Activated T-helper 17 cell treated with anti-CD3 and anti-CD28 coated beads, Interleukin-2, amount 50 U/mL, for 72 hours (primary cell): ENCODE results near the gene FOS. TPM values are rescaled to one million over a fixed set of nuclear protein-coding genes. Genes with fewer than 3 reads are reported as not detected.
A peak's percentile ranks its signal among the peaks of the same experiment; 100 is the strongest.
"Not testable (repeated sequence)": the region's sequence is repeated elsewhere in the genome, so short reads cannot be mapped to it uniquely, and the experiment has no call there.

Source experiments
- ATAC-seq: fragments of 150-1000 bp; cut with Tn5 transposase; replicated peaks from 2 replicates; pipeline ENCODE4 v1.10.0; 2021; ENCODE audit warnings: mild to moderate bottlenecking, moderate library complexity
- H3K27ac Mint-ChIP-seq: one replicate; pipeline ENCODE4 v1.8.0; 2022; ENCODE audit warnings: mixed read lengths
- H3K27me3 Mint-ChIP-seq: one replicate; pipeline ENCODE4 v1.8.0; 2022; ENCODE audit warnings: mixed read lengths
- H3K36me3 Mint-ChIP-seq: one replicate; pipeline ENCODE4 v1.8.0; 2022; ENCODE audit warnings: low read depth, mild to moderate bottlenecking, mixed read lengths
- H3K4me1 Mint-ChIP-seq: one replicate; pipeline ENCODE4 v1.8.0; 2022; ENCODE audit warnings: mixed read lengths
- H3K4me3 Mint-ChIP-seq: one replicate; pipeline ENCODE4 v1.8.0; 2022; ENCODE audit warnings: mild to moderate bottlenecking, mixed read lengths
- H3K9me3 Mint-ChIP-seq: one replicate; pipeline ENCODE4 v1.8.0; 2022; ENCODE audit warnings: mixed read lengths
- total RNA-seq, 2 donors: library from RNA; stranded (reverse); gene quantifications; one replicate each; pipeline ENCODE4 v1.2.3, GENCODE V29; 2022

FOS gene
- total RNA-seq, 2 donors from 2014 or later = 31.7 to 86.3 TPM

DNA sequence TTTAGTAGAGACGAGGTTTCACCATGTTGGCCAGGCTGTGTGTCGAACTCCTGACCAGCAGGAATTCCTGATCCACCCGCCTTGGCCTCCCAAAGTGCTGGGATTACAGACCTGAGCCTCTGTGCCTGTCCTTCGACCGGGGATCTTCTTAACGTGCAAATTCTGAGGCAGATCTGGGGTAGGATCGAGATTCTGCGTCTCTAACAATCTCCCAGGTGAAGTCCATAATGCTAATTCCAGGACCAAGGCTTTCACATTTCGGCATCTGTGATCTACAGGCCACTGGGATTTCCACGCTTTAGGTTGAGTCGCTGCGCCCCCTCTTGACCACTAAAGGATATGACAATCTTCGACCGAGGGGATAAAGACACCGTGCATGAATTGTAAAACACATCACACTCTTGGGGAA, 24.8 kb downstream of the FOS start:
- ATAC-seq = peak; percentile 57
- H3K9me3 Mint-ChIP-seq = no peaks in the 10 kb centered on the region

DNA sequence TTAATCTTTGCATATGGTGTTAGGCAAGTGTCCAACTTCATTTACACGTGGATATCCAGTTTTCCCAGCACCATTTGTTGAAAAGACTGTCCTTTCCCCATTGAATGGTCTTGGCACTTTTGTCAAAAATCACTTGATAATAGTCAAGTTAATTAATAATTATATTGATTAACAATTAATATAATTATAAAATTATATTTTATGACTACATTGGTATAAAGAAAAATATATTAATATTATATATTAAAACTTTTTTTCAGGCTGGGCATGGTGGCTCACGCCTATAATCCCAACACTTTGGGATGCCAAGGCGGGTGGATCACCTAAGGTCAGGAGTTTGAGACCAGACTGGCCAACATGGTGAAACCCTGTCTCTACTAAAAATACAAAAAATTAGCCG, 27.8 kb downstream of the FOS start:
- H3K27me3 Mint-ChIP-seq, H3K9me3 Mint-ChIP-seq, H3K36me3 Mint-ChIP-seq, ATAC-seq, H3K4me3 Mint-ChIP-seq, H3K27ac Mint-ChIP-seq: not testable (repeated sequence)
- H3K4me1 Mint-ChIP-seq = peaks cover 19% of the 10 kb centered on the region

More for the DNA sequence above, 24.8 kb downstream of the FOS start:
- Mint-ChIP-seq H3K27ac (no peak overlapping the region), H3K4me1 (peaks cover 26% of the 10 kb centered on the region), H3K4me3 (peak overlapping the region; percentile 30), H3K27me3 (no peaks in the 10 kb centered on the region), H3K36me3 (no peaks in the 10 kb centered on the region)

DNA sequence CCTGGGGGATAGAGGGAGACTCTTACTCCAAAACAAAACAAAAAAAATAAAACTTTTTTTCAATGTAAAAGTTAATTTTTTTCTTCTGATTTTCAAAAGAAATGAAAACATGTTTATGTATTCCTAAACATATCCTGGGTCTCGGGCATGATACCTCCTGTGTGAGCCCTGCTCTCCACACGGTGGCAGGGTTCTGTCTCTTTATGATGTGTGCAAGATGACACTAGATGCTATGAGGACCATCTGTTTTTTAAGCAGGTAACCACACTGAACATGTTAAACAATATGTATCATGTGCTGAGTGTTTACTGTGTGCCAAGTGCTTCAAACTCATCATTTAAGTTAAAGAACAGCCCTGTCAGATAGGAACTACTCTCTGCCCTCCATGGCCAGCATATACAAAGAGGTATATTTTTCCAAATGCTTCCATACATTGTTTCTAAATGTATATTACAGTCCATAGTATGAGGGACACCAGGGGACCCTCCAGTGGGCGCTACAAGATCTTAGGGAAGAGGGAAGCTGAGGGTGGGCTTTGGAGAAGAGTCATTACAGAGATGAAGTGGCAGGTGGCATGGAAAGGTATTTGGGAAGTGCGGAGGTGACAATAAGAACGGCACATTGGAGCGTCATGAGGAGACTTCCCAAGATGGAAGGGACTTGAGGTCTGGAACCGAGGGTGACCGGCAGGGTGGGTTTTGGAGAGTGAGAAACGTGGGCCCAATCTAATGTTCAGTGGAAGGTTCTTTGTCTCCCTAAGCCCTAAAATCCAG, 28.5 kb downstream of the FOS start:
- no peaks in the 10 kb centered on the region for H3K27me3 Mint-ChIP-seq
- H3K36me3 Mint-ChIP-seq = no peaks in the 10 kb centered on the region
- peak; percentile 43 for ATAC-seq
- peaks cover 12% of the 10 kb centered on the region for H3K4me1 Mint-ChIP-seq
- H3K4me3 Mint-ChIP-seq = no peak overlapping the region
- no peak overlapping the region for H3K27ac Mint-ChIP-seq
- no peaks in the 10 kb centered on the region for H3K9me3 Mint-ChIP-seq

DNA sequence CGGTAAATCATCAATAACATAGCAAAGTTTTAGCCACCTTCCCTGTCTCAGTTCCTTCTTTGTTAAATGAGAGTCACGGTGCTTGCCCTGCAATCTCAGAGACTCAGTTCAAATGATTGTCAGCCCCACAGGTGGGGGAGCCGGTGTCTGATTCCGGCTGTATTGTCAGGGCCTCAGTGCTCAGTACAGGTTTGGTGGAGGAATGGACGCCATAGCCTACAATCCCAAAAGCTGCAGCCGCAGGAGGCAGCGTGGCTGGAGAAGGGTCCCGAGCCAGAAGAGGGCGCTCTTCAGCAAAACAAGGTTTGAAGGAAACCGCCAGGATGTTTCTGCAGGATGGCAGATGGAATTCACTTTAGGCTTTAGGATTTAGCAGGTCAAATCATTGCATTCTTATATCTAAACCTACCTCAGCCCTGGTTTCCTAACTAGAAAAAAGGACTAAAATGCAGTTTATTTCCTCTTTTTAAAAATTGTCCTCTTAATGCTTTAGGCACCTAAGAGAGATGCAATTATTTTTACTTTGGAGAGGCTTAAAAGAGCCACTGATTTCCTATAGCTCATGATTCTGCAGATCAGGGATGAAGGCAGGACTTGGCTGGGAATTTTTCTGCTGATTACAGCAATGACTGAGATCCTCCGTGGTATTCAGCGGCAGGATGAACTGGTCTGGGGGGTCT, 29.2 kb downstream of the FOS start:
- H3K27ac Mint-ChIP-seq = no peak overlapping the region
- H3K4me1 Mint-ChIP-seq = peaks cover 11% of the 10 kb centered on the region
- H3K4me3 Mint-ChIP-seq = no peak overlapping the region
- ATAC-seq = peak; percentile 83
- H3K36me3 Mint-ChIP-seq = no peaks in the 10 kb centered on the region
- no peaks in the 10 kb centered on the region for H3K9me3 Mint-ChIP-seq
- no peaks in the 10 kb centered on the region for H3K27me3 Mint-ChIP-seq

DNA sequence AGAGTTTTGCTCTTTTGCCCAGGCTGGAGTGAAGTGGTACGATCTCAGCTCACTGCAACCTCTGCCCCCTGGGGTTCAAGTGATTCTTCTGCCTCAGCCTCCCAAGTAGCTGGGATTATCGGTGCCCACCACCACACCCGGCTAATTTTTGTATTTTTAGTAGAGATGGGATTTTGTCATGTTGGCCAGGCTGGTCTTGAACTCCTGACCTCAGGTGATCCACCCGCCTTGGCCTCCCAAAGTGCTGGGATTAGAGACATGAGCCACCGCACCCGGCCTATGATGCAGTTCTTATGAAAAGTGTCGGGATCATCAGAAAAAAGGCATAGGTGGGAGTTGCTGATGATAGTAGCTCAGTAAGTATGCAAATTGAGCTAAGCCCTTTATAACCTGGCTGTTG, 30.4 kb downstream of the FOS start:
- not testable (repeated sequence) for ATAC-seq, H3K36me3 Mint-ChIP-seq, H3K9me3 Mint-ChIP-seq, H3K27me3 Mint-ChIP-seq, H3K4me1 Mint-ChIP-seq, H3K27ac Mint-ChIP-seq, H3K4me3 Mint-ChIP-seq

DNA sequence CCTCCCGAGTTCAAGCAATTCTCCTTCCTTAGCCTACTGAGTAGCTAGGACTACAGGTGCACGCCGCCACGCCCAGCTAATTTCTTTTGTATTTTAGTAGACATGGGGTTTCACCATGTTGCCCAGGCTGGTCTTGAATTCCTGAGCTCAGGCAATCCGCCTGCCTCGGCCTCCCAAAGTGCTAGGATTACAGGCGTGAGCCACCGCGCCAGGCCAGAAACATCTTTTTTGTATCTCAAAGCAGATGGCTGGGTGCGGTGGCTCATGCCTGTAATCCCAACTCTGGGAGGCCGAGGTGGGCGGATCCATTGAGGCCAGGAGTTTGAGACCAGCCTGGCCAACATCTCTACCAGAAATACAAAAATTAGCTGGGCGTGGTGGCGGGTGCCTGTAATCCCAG, 30.9 kb downstream of the FOS start:
- not testable (repeated sequence) for H3K4me3 Mint-ChIP-seq, H3K9me3 Mint-ChIP-seq, H3K27me3 Mint-ChIP-seq, ATAC-seq, H3K27ac Mint-ChIP-seq, H3K4me1 Mint-ChIP-seq, H3K36me3 Mint-ChIP-seq

DNA sequence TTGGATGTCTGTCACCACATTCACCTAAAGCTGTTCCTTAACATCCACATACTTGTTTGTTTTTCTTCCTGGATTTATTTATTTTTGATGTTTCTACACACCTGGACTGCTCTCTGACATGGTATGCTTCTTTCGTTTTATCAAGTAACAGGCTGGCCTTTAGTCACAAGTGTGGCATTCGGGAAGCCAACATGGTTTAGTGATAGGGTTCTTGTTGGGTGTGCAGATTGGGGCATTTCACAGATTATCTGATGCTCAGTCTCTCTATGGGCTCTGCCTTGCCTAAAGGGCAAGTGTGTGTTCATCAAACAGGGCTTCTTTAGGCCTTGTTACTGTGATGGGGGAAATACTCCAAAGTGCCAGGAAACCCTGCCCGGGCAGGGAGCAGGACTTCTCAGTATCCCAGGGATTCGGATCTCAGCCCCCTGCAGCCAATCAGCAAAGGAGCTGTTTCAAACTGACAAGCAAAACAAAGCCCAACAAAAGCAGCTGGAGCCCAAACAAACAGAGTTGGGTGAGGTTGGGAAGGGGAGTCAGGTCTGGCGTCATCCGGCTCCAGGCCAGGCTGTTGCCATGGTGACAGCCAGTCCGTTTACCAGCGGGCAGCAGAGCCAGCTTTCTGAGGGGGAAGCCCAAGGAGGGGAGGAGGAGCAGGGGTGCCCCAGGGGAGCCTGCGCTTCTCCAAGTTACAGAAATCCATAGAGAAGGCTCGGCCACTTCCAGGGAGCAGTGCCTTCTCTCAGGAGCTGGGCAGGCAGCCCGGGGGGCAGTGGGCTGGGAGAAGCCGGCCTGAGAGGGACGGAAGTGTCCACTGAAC, 31.9 kb downstream of the FOS start:
- no peak for ATAC-seq
- H3K36me3 Mint-ChIP-seq = no peaks in the 10 kb centered on the region
- H3K4me3 Mint-ChIP-seq = no peak overlapping the region
- peaks cover 6% of the 10 kb centered on the region for H3K4me1 Mint-ChIP-seq
- H3K27ac Mint-ChIP-seq = no peak overlapping the region
- no peaks in the 10 kb centered on the region for H3K9me3 Mint-ChIP-seq
- peaks cover 3% of the 10 kb centered on the region for H3K27me3 Mint-ChIP-seq

DNA sequence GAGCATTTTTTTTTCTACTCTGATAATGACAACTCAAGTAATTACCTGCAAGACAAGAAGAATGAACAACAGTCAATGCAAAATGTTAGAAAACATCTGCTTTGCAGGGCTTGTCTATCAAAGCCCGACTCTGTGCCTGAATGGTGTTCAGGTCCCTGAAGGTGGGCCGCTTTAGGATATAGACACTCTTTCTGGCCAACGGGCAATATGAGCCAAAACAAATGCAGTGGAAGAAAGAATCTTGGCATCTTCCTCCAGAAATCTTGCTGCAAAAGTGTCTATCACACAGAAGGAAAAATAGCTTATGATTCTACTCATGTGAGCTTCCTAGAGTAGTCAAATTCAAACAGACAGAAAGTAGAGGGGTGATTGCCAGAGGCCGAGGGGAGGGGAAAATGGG, 32.7 kb downstream of the FOS start:
- H3K4me1 Mint-ChIP-seq = peaks cover 6% of the 10 kb centered on the region
- no peak overlapping the region for H3K27ac Mint-ChIP-seq
- ATAC-seq = no peak
- H3K4me3 Mint-ChIP-seq = no peak overlapping the region
- no peaks in the 10 kb centered on the region for H3K36me3 Mint-ChIP-seq
- peaks cover 6% of the 10 kb centered on the region for H3K27me3 Mint-ChIP-seq
- H3K9me3 Mint-ChIP-seq = no peaks in the 10 kb centered on the region

DNA sequence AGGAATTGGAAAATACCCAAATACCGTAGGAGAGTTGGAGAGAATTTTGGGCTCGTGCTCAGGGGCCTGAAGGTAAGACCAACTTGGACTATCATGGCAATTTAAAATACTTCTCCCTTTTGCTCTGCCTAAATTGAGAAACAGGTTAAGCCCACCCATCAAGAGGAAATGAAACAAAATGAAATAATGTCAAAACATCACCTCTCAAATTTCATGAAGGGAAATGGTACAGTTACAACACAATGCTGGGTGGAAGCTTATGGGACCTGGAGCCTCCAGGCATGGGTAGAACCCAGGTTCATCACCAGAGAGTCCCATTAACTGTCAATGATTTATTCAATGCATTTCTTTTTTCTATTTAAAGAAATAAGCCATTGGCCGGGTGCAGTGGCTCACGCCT, 33.7 kb downstream of the FOS start:
- Mint-ChIP-seq H3K4me1 (peaks cover 2% of the 10 kb centered on the region), H3K27ac (no peak overlapping the region), H3K4me3 (no peak overlapping the region)

DNA sequence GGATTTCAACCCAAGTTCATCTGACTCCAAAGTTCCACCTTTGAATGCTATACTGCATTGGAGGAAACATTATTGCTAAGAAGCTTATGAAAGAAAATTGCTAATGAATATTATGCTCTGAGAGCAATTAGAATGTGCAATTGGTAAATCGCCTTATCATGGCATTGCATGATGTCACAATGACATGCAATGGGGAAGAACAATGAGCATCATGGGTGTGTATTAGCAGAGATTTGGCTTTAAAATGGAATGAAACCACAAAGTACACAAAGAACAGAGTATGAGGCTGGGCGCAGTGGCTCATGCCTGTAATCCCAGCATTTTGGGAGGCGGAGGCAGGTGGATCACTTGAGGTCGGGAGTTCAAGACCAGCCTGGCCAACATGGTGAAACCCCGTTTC, 34.7 kb downstream of the FOS start:
- Mint-ChIP-seq H3K27me3 (peaks cover 6% of the 10 kb centered on the region), H3K4me1 (no peaks in the 10 kb centered on the region), H3K4me3 (no peak overlapping the region), H3K27ac (no peak overlapping the region), H3K36me3 (no peaks in the 10 kb centered on the region), H3K9me3 (no peaks in the 10 kb centered on the region)
- no peak for ATAC-seq

More for the DNA sequence above, 33.7 kb downstream of the FOS start:
- ATAC-seq = no peak
- Mint-ChIP-seq H3K36me3 (no peaks in the 10 kb centered on the region), H3K27me3 (peaks cover 6% of the 10 kb centered on the region), H3K9me3 (no peaks in the 10 kb centered on the region)

DNA sequence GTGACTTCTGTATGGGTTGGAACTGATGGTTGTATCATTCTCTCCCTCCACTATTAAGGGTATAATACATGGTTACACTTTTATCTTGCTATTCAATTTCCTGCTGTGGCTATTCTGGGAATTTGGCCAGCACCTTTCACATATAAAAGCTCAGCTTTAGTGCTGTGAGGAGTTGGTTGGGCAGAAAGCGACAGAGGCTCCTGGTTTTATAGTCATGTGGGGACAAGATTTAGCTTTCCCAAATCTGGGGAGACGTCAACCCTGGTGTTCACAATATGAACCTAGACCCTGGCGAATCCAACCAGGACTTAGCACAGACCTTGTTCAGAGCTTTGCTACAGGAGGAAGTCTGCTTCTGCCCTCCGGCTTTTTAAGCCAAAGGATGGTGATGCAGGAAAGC, 36.5 kb downstream of the FOS start:
- Mint-ChIP-seq H3K36me3 (no peaks in the 10 kb centered on the region), H3K4me1 (no peaks in the 10 kb centered on the region), H3K9me3 (no peaks in the 10 kb centered on the region), H3K27ac (no peak overlapping the region), H3K4me3 (no peak overlapping the region), H3K27me3 (peaks cover 6% of the 10 kb centered on the region)
- ATAC-seq = no peak

DNA sequence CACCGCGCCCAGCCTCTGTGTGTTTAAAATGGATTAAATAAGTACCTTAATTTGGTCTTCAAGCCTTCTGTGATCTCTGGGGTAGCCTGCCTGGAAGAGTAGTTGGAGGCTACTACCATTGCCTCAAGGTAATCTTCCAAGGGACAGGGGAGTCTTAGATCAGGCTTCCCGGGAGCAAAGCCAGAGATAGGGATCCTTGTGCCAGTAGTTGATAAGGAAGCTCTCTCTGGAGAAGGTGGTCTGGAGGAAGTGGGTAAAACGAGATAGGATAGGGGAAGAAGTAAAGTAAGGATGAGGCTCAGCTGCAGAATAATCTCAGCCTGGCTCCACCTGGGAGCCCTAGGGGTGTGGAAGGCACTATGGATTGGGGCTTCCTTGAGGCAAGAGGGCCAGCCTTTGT, 38.5 kb downstream of the FOS start:
- H3K27ac Mint-ChIP-seq = no peak overlapping the region
- H3K4me3 Mint-ChIP-seq = no peak overlapping the region
- no peaks in the 10 kb centered on the region for H3K9me3 Mint-ChIP-seq
- H3K4me1 Mint-ChIP-seq = no peaks in the 10 kb centered on the region
- no peak for ATAC-seq
- H3K36me3 Mint-ChIP-seq = no peaks in the 10 kb centered on the region
- H3K27me3 Mint-ChIP-seq = peaks cover 6% of the 10 kb centered on the region

DNA sequence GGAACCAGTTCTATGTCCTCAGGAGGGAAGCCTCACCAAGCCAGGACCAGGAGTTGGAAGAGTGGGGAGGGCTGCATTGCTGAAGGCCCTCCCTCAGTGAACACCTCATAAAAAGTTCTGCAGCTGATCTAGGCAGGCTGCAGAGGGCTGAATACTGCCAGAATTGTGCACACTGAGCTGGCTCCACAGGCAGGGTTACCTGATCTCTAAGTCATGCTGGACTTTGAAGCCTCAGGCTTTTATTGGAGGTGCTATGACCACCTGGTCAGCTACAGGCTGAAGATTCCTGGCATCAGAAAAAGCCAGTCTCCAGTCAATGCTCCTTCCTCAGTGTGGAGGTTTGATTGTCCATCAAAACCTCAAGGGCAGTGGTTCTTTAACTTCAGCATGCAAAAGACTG, 39.7 kb downstream of the FOS start:
- no peak for ATAC-seq
- no peak overlapping the region for H3K4me3 Mint-ChIP-seq
- no peaks in the 10 kb centered on the region for H3K9me3 Mint-ChIP-seq
- H3K27me3 Mint-ChIP-seq = peaks cover 6% of the 10 kb centered on the region
- H3K27ac Mint-ChIP-seq = no peak overlapping the region
- H3K4me1 Mint-ChIP-seq = no peaks in the 10 kb centered on the region
- H3K36me3 Mint-ChIP-seq = no peaks in the 10 kb centered on the region

DNA sequence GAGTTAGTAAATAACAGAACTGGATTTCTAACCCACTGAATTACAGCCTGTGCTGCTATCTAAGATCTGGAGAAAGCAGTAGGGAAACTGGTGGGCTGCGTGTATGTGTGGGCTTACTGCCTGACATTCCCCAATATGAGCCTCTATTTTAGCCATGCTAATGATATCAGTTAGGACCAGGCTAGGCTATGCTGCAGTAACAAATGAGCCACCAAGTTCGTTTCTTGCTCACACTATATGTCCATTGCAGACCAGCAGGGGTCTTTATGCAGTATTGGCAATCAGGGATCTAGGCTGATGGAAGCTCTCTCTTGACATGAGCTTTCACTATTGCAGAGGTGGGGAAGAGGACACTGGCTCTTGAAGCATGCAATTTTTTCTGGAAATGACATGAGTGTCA, 40.4 kb downstream of the FOS start:
- Mint-ChIP-seq H3K4me3 (no peak overlapping the region), H3K9me3 (no peaks in the 10 kb centered on the region), H3K27ac (no peak overlapping the region), H3K36me3 (no peaks in the 10 kb centered on the region), H3K4me1 (no peaks in the 10 kb centered on the region), H3K27me3 (peaks cover 6% of the 10 kb centered on the region)
- no peak for ATAC-seq

DNA sequence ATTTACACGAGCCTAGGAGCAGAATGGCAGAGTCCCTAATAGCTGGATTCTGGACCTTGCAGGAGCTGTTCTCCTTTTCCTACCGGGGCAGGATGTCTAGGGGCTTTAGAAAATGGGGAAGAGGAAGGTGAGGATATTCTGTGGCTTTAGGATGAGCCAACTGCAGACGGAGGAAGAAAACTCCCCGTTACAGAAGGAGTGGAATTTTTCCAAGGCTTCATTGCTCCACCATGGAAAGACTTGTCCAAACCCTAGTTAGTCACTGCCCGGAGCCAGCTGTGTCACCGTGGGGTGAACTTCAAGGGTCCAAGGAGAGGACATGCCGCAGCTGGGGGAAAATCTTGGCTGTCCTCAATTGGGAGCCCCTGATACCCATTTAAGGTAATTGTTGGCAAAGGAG, 41.6 kb downstream of the FOS start:
- H3K4me1 Mint-ChIP-seq = no peaks in the 10 kb centered on the region
- H3K9me3 Mint-ChIP-seq = no peaks in the 10 kb centered on the region
- no peak overlapping the region for H3K27ac Mint-ChIP-seq
- no peak for ATAC-seq
- H3K27me3 Mint-ChIP-seq = peaks cover 9% of the 10 kb centered on the region
- no peak overlapping the region for H3K4me3 Mint-ChIP-seq
- H3K36me3 Mint-ChIP-seq = no peaks in the 10 kb centered on the region
